K562 (cell line): Measurements from ENCODE around the gene POLR2J. TPM values are rescaled to one million over a fixed set of nuclear protein-coding genes. Genes with fewer than 3 reads are reported as not detected.

Experiments used
- CBX5 ChIP-seq: IDR thresholded peaks from 2 replicates; pipeline ENCODE4 v1.6.1; 2014; ENCODE audit warnings: low read depth, borderline replicate concordance
- CREB3L1 ChIP-seq: fragments of 450-650 bp; IDR thresholded peaks from 2 replicates; pipeline ENCODE4 v1.6.1; 2014; ENCODE audit warnings: low read depth, mild to moderate bottlenecking, moderate library complexity, borderline replicate concordance
- FOXJ3 ChIP-seq: sonication (generic); formaldehyde crosslinking; IDR thresholded peaks from 2 replicates; pipeline ENCODE4 v1.4.0; 2020; ENCODE audit warnings: mild to moderate bottlenecking, missing genetic modification reagents
- HMG20B ChIP-seq: fragments of 250-450 bp; sonication (Bioruptor Pico); IDR thresholded peaks from 2 replicates; pipeline ENCODE4 v1.5.0; 2021; ENCODE audit warnings: mild to moderate bottlenecking
- IRF9 ChIP-seq: fragments of 450-650 bp; IDR thresholded peaks from 2 replicates; pipeline ENCODE4 v1.6.1; 2016; ENCODE audit warnings: missing biosample characterization, missing genetic modification characterization
- L3MBTL2 ChIP-seq: fragments of 450-650 bp; IDR thresholded peaks from 2 replicates; pipeline ENCODE4 v1.6.1; 2016; ENCODE audit warnings: mild to moderate bottlenecking, moderate library complexity
- MEF2D ChIP-seq: conservative IDR thresholded peaks from 2 replicates; pipeline ENCODE4 v1.6.1; 2016; ENCODE audit warnings: low read depth, missing genetic modification characterization, missing compliant biosample characterization
- MNT ChIP-seq, 2 experiments: fragments of 450-650 bp; conservative IDR thresholded peaks; 2 replicates each; pipeline ENCODE4 v1.6.1; 2017; ENCODE audit warnings: mild to moderate bottlenecking in 2 of 2, moderate library complexity in 2 of 2
- NFATC3 ChIP-seq: fragments of 450-650 bp; IDR thresholded peaks from 2 replicates; pipeline ENCODE4 v1.6.1; 2017; ENCODE audit warnings: mild to moderate bottlenecking
- RAD51 ChIP-seq: fragments of 450-650 bp; IDR thresholded peaks from 2 replicates; pipeline ENCODE4 v1.7.1; 2016; ENCODE audit warnings: low read depth, mild to moderate bottlenecking, borderline replicate concordance
- RBM22 ChIP-seq: fragments of 200-400 bp; formaldehyde crosslinking; IDR thresholded peaks from 2 replicates; pipeline ENCODE4 v1.6.1; 2018; ENCODE audit warnings: low read length, low read depth; ENCODE audit not compliant: poor library complexity, severe bottlenecking
- RUNX1 ChIP-seq: sonication (generic); IDR thresholded peaks from 2 replicates; pipeline ENCODE4 v1.6.1; 2016; ENCODE audit warnings: antibody characterized with exemption, low read depth
- STAT5B ChIP-seq: fragments of 250-450 bp; sonication (Bioruptor Pico); IDR thresholded peaks from 2 replicates; pipeline ENCODE4 v1.8.0; 2021; ENCODE audit warnings: mild to moderate bottlenecking, inconsistent platforms
- SUPT5H ChIP-seq: fragments of 450-650 bp; IDR thresholded peaks from 2 replicates; pipeline ENCODE4 v1.6.1; 2016
- THRB ChIP-seq: fragments of 450-650 bp; formaldehyde crosslinking; conservative IDR thresholded peaks from 2 replicates; pipeline ENCODE4 v1.4.0; 2022; ENCODE audit warnings: mild to moderate bottlenecking, missing genetic modification characterization
- TRIM24 ChIP-seq, 2 experiments: fragments of 450-650 bp; IDR thresholded peaks; 2 replicates each; pipeline ENCODE4 v1.6.1; 2016
- USF1 ChIP-seq: sonication (generic); formaldehyde crosslinking; IDR thresholded peaks from 2 replicates; pipeline ENCODE4 v1.9.0; 2022; ENCODE audit warnings: mild to moderate bottlenecking, missing genetic modification reagents
- ZNF436 ChIP-seq: fragments of 250-450, 450-650 bp; sonication (Bioruptor Pico); formaldehyde crosslinking; IDR thresholded peaks from 2 replicates; pipeline ENCODE4 v1.7.0; 2020; ENCODE audit warnings: mild to moderate bottlenecking
- ZSCAN29 ChIP-seq: fragments of 450-650 bp; IDR thresholded peaks from 2 replicates; pipeline ENCODE4 v1.6.1; 2017
- polyA plus RNA-seq, 8 experiments: library from polyadenylated mRNA; depleted of rRNA in 4 of 8; stranded (reverse) in 5 of 8; unstranded in 3 of 8; fragments of >200 nt; fragmentation: Nextera tagmentation in 2 of 8; fragmentation: Illumina TruSeq in 1 of 8; extraction: Ambion mirVana in 2 of 8; extraction: Trizol in 1 of 8; gene quantifications; 2 replicates each; pipeline versions ENCODE4 v1.2.1 to v1.2.3, GENCODE V29; 2011 to 2014; ENCODE audit warnings: inconsistent platforms in 1 of 8, missing spikeins in 1 of 8
- total RNA-seq, 7 experiments: library from RNA; depleted of rRNA in 6 of 7; stranded (reverse); fragments of >200 nt in 6 of 7; fragmentation: Illumina TruSeq in 2 of 7; extraction: Trizol in 2 of 7; gene quantifications; 2 replicates each; pipeline versions ENCODE4 v1.2.1 to v1.2.3, GENCODE V29; 2011 to 2021; ENCODE audit warnings: low replicate concordance in 1 of 7
- TF ChIP-seq, protein P1 (sequence below): fragments of 450-650 bp; IDR thresholded peaks from 2 replicates; pipeline ENCODE4 v1.6.1; 2016; ENCODE audit warnings: antibody characterized with exemption

The POLR2J gene
- total and polyA plus RNA-seq, 9 of the 15 experiments (the other 6 are each of a cell fraction or from before 2014, with no cell fraction given), result 32.3 to 220 (median 113) TPM

- TF ChIP-seq SUPT5H (0 out of 2 replicates have a peak, but pooled peaks have one; percentile 14), TRIM24 (IDR thresholded peaks at IDR 0.05) (no peak), USF1 (CRISPR knock-in tag) (peak; percentile 79), HMG20B (CRISPR knock-in tag) (no peak), RUNX1 (no peak), MNT (conservative IDR thresholded peaks at IDR 0.05) (peak in 1 of 2 experiments; percentile 76; a peak in 1 of 4 replicates), THRB (CRISPR knock-in tag) (no peak), RBM22 (no peak), STAT5B (CRISPR knock-in tag) (no peak), NFATC3 (no peak), FOXJ3 (CRISPR knock-in tag) (no peak), ZSCAN29 (no peak), ZNF436 (CRISPR knock-in tag) (no peak), CREB3L1 (0 out of 2 replicates have a peak, but pooled peaks have one; percentile 40), MEF2D (no peak), L3MBTL2 (peak; percentile 70), RAD51 (peak; percentile 61; the same call in 1 of the 2 replicates), CBX5 (no peak), IRF9 (no peak)
- TF ChIP-seq, protein P1, sequence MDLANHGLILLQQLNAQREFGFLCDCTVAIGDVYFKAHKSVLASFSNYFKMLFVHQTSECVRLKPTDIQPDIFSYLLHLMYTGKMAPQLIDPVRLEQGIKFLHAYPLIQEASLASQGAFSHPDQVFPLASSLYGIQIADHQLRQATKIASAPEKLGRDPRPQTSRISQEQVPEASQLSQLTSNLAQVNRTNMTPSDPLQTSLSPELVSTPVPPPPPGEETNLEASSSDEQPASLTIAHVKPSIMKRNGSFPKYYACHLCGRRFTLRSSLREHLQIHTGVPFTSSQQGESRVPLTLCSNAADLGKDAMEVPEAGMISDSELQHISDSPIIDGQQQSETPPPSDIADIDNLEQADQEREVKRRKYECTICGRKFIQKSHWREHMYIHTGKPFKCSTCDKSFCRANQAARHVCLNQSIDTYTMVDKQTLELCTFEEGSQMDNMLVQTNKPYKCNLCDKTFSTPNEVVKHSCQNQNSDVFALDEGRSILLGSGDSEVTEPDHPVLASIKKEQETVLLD, result no peak
Measured at GRCh38 chr7:102451371-102452054, 27.2 kb downstream of the POLR2J start (continued).
